ENCODE results near the gene ELP1.
"Not testable (repeated sequence)": the region's sequence is repeated elsewhere in the genome, so short reads cannot be mapped to it uniquely, and the experiment has no call there.

ELP1 gene

DNA sequence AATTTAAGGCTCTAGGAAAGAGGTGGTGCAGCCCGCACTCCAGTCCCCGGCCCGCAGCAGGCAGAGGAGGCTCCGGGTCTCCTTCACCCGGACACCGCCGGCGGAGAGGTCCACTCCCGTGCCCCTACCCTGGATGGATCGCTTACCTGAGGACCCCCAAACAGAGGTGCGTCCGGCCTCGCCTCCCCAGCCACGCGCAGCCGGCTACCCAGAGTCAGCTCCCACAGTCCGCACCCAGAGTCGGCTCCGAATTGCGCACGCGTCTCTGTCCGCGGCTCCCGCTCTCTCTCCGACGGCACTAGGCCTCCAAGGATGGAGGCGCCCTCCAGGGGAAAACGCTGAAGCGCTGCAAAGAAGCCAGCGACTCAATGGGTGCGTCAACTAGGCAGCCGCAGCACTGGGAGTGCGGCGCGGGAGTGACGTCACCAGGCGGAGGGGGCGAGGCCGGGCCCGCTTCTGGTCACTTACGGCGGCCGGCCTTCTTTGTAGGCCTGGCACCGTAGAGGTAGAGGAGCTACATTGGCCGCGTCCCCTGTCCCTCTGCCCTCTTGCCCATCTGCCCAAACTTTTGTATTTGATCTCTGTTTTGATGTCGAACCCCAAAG lies at the start of gene ELP1:
Gene ELP1, minus strand, starts transcription at position 407 of the 605 bp plus-strand sequence. CDS start 2,978 bp downstream, outside the sequence.
- DNase-seq = peak; percentile 57

GRCh38 chr9:108980893-108981292 lies 47.0 kb upstream of the ELP1 start:
- DNase-seq = no peak

DNA sequence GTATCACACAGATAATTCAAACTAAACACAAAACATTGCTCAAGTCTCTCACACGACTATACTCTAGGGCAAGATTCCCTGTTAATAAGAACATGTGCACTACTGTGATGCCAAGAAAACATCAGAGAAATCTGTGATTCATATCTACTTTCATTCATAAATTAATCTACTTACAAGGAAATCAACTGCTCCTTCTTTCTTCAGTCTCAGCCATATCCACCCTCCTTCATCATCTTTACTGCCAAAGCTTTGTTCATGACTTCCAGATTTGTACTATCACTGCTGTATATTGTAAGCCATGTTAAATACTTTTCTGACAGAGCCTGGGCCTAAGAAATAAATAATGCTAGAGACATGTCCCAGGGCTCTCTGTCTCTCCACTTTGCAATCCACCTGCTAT lies 44.3 kb upstream of the ELP1 start:
- DNase-seq = no peak

DNA sequence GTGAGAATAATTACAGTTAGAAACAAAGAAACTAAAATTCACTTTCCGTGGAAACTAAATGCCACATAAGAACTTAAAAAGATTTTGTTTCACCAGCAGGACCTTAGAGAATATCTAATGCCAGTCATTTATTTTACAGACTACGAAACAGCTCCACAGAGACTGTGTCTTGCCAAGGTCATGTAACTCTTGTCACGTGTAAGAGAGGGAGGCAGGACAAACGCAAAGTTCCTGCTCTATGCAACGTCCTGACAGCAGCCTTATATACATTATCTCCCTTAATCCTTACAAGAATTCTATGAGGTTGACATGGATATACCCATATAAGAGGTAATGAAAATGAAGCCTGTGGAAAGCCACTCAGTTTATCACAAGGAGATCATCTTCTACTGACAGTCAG lies 40.0 kb upstream of the ELP1 start:
- no peak for DNase-seq

- DNase-seq = no peak
Observed at GRCh38 chr9:108972626-108973209, 38.8 kb upstream of the ELP1 start.

GRCh38 chr9:108972186-108972585 lies 38.3 kb upstream of the ELP1 start:
- no peak for DNase-seq

- DNase-seq = not testable (repeated sequence)
Observed at GRCh38 chr9:108971392-108971791, 37.5 kb upstream of the ELP1 start.

- DNase-seq = no peak
Observed at GRCh38 chr9:108967916-108968315, 34.0 kb upstream of the ELP1 start.

GRCh38 chr9:108963459-108964143 lies 29.7 kb upstream of the ELP1 start:
- no peak for DNase-seq

DNA sequence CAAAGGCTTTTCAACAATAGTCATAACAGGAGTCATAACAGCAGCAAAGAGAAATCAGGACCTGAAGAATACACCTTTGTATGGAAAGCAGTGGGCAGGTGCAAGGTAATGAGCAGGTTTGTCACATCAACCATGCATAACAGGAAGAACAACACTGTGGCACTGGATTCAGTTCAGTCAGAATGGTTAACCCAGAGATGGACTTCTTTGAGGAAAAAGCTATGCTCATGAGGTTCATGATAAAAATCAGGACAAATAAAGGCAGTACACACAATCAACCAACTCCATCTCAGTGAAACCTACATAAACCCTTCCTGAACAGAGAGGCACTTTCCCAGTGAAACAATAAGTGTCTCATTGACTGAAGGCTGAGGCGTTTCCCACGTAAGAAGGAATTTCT lies 27.2 kb upstream of the ELP1 start:
- DNase-seq = no peak

GRCh38 chr9:108960331-108960730 lies 26.4 kb upstream of the ELP1 start:
- no peak for DNase-seq

DNA sequence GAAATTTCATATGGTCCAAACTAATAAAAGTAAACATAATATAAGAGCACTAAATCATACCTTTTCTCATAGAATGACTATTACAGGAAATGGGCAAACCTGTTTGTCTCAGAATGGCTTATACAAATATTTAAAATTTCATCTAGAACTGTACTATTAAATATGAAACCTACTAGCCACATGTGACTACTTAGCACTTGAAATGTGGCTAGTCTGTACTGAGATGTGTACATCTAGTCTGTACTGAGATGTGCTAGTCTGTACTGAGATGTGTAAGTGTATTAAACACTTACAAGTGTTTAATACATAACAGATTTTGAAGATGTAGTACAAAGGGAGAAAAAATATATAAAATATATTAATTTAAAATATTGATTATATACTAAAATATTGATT lies 22.7 kb upstream of the ELP1 start:
- no peak for DNase-seq

DNA sequence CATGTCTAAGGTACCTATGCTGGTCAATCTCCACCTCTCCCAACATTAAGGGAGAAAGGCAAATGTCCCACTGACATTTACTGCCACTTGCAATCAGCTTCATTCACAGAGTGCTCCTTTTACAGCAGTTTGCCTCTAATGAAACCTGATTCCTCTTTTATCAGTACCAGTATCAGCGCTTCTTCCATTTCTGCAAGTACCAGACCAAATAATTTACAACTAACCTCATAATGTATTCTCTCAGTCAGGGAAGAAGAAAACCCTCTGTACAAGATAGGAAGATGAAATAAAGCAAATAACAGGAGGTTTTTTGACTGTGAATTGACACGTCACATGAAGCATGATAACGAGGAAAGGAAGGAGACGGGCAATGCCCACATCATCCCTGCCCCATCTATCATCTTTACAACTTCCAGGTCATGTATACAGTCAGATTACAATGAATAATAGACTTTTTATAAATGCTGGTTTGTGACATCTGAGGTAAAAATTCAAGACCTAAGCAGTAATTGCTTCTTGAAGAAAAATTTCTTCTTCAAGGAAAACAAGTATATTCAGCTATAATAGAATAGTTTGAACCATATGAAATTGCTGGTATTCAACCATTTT lies 22.2 kb upstream of the ELP1 start:
- DNase-seq = no peak

GRCh38 chr9:108953983-108954574 lies 20.2 kb upstream of the ELP1 start:
- DNase-seq = no peak

DNA sequence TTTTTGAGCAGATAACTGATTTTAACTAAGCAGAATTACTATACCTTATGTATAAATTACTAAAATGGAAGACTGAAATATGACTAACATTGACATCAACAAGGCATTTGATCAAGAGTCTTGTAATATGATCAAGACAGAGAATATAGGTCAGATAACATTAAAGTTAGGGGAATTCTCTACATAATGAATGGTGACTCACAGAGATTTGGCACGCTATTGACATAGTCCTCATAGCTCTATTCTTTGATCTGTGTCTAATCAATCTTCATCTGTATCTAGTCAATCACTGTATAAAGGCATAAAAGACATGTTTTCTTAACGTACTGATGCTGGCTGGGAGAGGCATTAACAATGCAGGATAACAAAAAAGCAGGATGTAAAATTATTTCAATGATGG lies 17.7 kb upstream of the ELP1 start:
- DNase-seq = no peak

GRCh38 chr9:108950168-108950567 lies 16.2 kb upstream of the ELP1 start:
- DNase-seq = no peak

DNA sequence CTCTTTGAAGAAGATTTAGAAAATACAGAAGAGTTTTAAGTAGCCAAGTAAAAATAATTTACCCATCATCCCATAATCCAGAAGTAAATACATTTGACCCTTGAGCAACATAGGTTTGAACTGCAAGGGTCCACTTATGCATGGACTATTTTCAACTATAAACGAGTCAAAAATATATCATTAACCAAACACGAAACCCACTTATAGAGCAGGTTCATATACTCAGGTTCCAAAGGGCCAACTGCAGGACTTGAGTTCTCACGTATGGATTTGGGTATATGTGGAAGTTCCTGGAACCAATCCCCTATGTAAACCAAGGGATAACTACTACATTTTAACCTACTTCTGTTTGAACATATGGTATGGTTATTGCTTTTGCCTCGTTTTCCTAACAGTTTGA lies 6.1 kb upstream of the ELP1 start:
- DNase-seq = no peak

DNA sequence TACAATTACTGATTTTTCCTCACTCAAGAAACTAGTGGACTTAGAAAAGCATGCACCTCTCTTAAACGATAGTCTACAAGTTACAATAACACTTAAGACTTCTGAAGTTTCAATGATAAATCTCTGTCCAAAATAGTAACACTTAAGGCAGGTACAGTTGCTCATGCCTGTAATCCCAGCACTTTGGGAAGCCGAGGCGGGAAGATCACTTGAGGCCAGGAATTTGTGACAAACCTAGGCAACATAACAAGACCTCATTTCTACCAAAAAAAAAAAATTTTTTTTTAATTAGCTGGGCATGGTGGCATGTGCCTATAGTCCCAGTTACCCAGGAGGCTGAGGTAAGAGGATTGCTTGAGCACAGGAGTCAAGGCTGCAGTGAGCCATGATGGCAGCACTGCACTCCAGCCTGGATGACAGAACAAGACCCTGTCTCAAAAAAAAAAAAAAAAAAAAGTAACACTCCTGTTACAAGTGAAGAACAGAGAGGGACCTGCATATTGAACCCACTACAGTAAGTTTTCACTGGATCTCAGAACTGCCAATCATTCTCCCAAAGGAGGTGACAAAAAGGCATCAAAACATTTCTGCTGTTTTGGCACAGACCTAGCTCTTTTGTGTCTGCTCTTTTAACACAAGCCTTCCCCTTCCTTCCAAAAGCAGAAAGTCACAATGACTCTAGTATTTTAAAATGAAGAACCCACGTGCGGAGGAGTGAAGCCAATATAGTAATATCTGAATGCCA lies 3.8 kb upstream of the ELP1 start:
- DNase-seq = no peak

- peak; percentile 57 for DNase-seq
Observed at GRCh38 chr9:108934323-108934893, 484 bp upstream of the ELP1 start, which contains the start of gene ABITRAM. Gene ABITRAM (plus strand): TSS chr9:108934400. CDS start chr9:108934487, 87 bp downstream.

GRCh38 chr9:108933231-108933717 lies 650 bp downstream of the ELP1 start:
- no peak for DNase-seq

GRCh38 chr9:108928386-108928785 lies 5.5 kb downstream of the ELP1 start:
- DNase-seq = no peak

DNA sequence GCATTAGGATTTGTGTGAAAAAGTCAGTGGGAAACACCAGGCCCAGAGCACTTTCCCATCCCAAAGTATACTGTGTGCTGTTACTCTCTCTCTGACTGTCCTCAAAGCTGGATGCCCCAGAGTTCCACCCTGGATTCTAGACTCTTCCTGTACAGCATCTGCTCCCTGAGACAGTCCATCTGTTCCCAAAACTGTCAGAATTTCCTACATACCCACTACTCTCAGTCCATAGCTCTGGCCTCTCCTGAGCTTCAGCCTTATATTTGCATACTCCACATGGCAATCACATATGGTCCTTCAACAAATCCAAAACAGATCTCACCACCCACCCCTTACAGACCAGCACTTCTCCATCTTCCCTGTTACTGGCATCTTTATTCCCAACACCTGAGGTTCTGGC lies 9.5 kb downstream of the ELP1 start:
- DNase-seq = no peak

Measured in NCI-H1436 treated with DMSO at 0.1 percent for 48 hours (cell line).